ENCODE results near the gene METTL25B. TPM values are rescaled to one million over a fixed set of nuclear protein-coding genes. Genes with fewer than 3 reads are reported as not detected.

The METTL25B gene
- total and polyA plus RNA-seq, 4 donors, result 6.9 to 13.5 (median 11.5) TPM

- WGBS, result 12% methylated on average over 13 of the region's 13 CpGs
- Histone ChIP-seq H3K4me3 (ENCODE audit: low read depth in 1 of 3, low read length in 3 of 3) (no peak overlapping the region), H3K36me3 (ENCODE audit: control insufficient read depth in 4 of 4, insufficient read depth in 3 of 4, low read depth in 1 of 4, low read length in 3 of 4) (no peaks in the 10 kb centered on the region), H3K9ac (ENCODE audit: low read depth in 1 of 2, low read length in 2 of 2) (no peak overlapping the region), H3K27ac (ENCODE audit: low read depth in 1 of 2, low read length in 2 of 2) (no peak overlapping the region), H3K27me3 (ENCODE audit: control insufficient read depth in 4 of 4, insufficient read depth in 4 of 4, low read length in 3 of 4) (peaks cover 0 to 2% (median under 1%) of the 10 kb centered on the region in 4 donors), H3K4me1 (ENCODE audit: control insufficient read depth in 4 of 4, insufficient read depth in 4 of 4, low read length in 3 of 4) (peaks cover 0 to 5% (median 3%) of the 10 kb centered on the region in 4 donors), H3K9me3 (ENCODE audit: control insufficient read depth in 4 of 4, low read length in 3 of 4) (no peaks in the 10 kb centered on the region)
- no peak for DNase-seq (ENCODE audit: low spot score)
- TF ChIP-seq HNF4G (IDR thresholded peaks at IDR 0.05), result no peak
- TF ChIP-seq JUND (IDR thresholded peaks at IDR 0.05), result no peak
Observed at GRCh38 chr1:156692441-156692924, 35.8 kb upstream of the METTL25B start.

GRCh38 chr1:156692925-156693847, 35.1 kb upstream of the METTL25B start:
- Histone ChIP-seq H3K4me3 (ENCODE audit: low read depth in 1 of 3, low read length in 3 of 3) (no peak overlapping the region), H3K36me3 (ENCODE audit: control insufficient read depth in 4 of 4, insufficient read depth in 3 of 4, low read depth in 1 of 4, low read length in 3 of 4) (no peaks in the 10 kb centered on the region), H3K27ac (ENCODE audit: low read depth in 1 of 2, low read length in 2 of 2) (no peak overlapping the region), H3K9me3 (ENCODE audit: control insufficient read depth in 4 of 4, low read length in 3 of 4) (no peaks in the 10 kb centered on the region), H3K27me3 (ENCODE audit: control insufficient read depth in 4 of 4, insufficient read depth in 4 of 4, low read length in 3 of 4) (peaks cover 0 to 2% (median under 1%) of the 10 kb centered on the region in 4 donors), H3K4me1 (ENCODE audit: control insufficient read depth in 4 of 4, insufficient read depth in 4 of 4, low read length in 3 of 4) (peaks cover 0 to 5% (median 3%) of the 10 kb centered on the region in 4 donors), H3K9ac (ENCODE audit: low read depth in 1 of 2, low read length in 2 of 2) (no peak overlapping the region)
- WGBS, result 39% methylated on average over 16 of the region's 16 CpGs
- no peak for DNase-seq (ENCODE audit: low spot score)
- no peak for TF ChIP-seq GABPA (IDR thresholded peaks at IDR 0.05 in 1 of 2, conservative IDR thresholded peaks at IDR 0.05 in 1 of 2)
- TF ChIP-seq ZBTB33 (IDR thresholded peaks at IDR 0.05), result no peak
- no peak for TF ChIP-seq HNF4G (IDR thresholded peaks at IDR 0.05)
- no peak for TF ChIP-seq FOXA2 (IDR thresholded peaks at IDR 0.05)
- no peak for TF ChIP-seq YY1 (IDR thresholded peaks at IDR 0.05)
- TF ChIP-seq FOXA1 (IDR thresholded peaks at IDR 0.05), result no peak

GRCh38 chr1:156693848-156694689, 34.2 kb upstream of the METTL25B start:
- Histone ChIP-seq H3K27ac (ENCODE audit: low read depth in 1 of 2, low read length in 2 of 2) (no peak overlapping the region), H3K9ac (ENCODE audit: low read depth in 1 of 2, low read length in 2 of 2) (no peak overlapping the region), H3K36me3 (ENCODE audit: control insufficient read depth in 4 of 4, insufficient read depth in 3 of 4, low read depth in 1 of 4, low read length in 3 of 4) (no peaks in the 10 kb centered on the region), H3K4me3 (ENCODE audit: low read depth in 1 of 3, low read length in 3 of 3) (no peak overlapping the region), H3K4me1 (ENCODE audit: control insufficient read depth in 4 of 4, insufficient read depth in 4 of 4, low read length in 3 of 4) (peaks cover 0 to 5% (median 3%) of the 10 kb centered on the region in 4 donors), H3K9me3 (ENCODE audit: control insufficient read depth in 4 of 4, low read length in 3 of 4) (no peaks in the 10 kb centered on the region), H3K27me3 (ENCODE audit: control insufficient read depth in 4 of 4, insufficient read depth in 4 of 4, low read length in 3 of 4) (peaks cover 0 to 2% (median under 1%) of the 10 kb centered on the region in 4 donors)
- TF ChIP-seq EGR1 (IDR thresholded peaks at IDR 0.05; ENCODE audit: low read depth in 2 of 2), result no peak
- TF ChIP-seq MAX (IDR thresholded peaks at IDR 0.05), result no peak
- no peak for TF ChIP-seq TAF1 (conservative IDR thresholded peaks at IDR 0.05)
- TF ChIP-seq NR2F2 (IDR thresholded peaks at IDR 0.05), result no peak
- no peak for TF ChIP-seq SP1 (IDR thresholded peaks at IDR 0.05)
- TF ChIP-seq RAD21 (IDR thresholded peaks at IDR 0.05), result no peak
- no peak for TF ChIP-seq HNF4A (conservative IDR thresholded peaks at IDR 0.05)
- WGBS, result 70% methylated on average over 12 of the region's 12 CpGs
- DNase-seq (ENCODE audit: low spot score), result no peak

All from liver (tissue), 9 donors.